Endodermal cell (in vitro differentiated cells): ENCODE measurements around the gene FARP2. TPM values are rescaled to one million over a fixed set of nuclear protein-coding genes. Genes with fewer than 3 reads are reported as not detected.

Source experiments
- DNase-seq: peaks from one replicate; pipeline ENCODE4 v3.0.0-alpha.2; 2017
- H3K27ac ChIP-seq: 2 replicates; pipeline ENCODE4 v1.5.1; 2013; ENCODE audit warnings: mild to moderate bottlenecking, low read depth, low read length, moderate library complexity
- H3K27me3 ChIP-seq: 2 replicates; pipeline ENCODE4 v1.6.1; 2013; ENCODE audit warnings: mild to moderate bottlenecking, low read length, moderate library complexity; ENCODE audit not compliant: insufficient read depth, control insufficient read depth, poor library complexity, severe bottlenecking
- H3K36me3 ChIP-seq: 2 replicates; pipeline ENCODE4 v1.7.0; 2013; ENCODE audit warnings: mild to moderate bottlenecking, low read length, moderate library complexity; ENCODE audit not compliant: control insufficient read depth, insufficient read depth
- H3K4me1 ChIP-seq: one replicate; pipeline ENCODE4 v1.7.0; 2013; ENCODE audit warnings: low read length; ENCODE audit not compliant: control insufficient read depth, insufficient read depth
- H3K4me3 ChIP-seq: 2 replicates; pipeline ENCODE4 v1.5.1; 2013; ENCODE audit warnings: mild to moderate bottlenecking, low read length, moderate library complexity
- H3K9ac ChIP-seq: 2 replicates; pipeline ENCODE4 v1.6.1; 2013; ENCODE audit warnings: mild to moderate bottlenecking, low read length, moderate library complexity; ENCODE audit not compliant: poor library complexity, severe bottlenecking; ENCODE audit errors: extremely low read depth
- H3K9me3 ChIP-seq: 2 replicates; pipeline ENCODE4 v1.6.1; 2013; ENCODE audit warnings: mild to moderate bottlenecking, low read length, moderate library complexity; ENCODE audit not compliant: control insufficient read depth
- H3K27ac Mint-ChIP-seq: 2 replicates; pipeline ENCODE4 v1.8.0; 2020; ENCODE audit warnings: mixed read lengths
- H3K27me3 Mint-ChIP-seq: 2 replicates; pipeline ENCODE4 v1.8.0; 2021; ENCODE audit warnings: mild to moderate bottlenecking, mixed read lengths; ENCODE audit not compliant: insufficient read depth
- H3K36me3 Mint-ChIP-seq: 2 replicates; pipeline ENCODE4 v1.8.0; 2020; ENCODE audit warnings: low read depth, mixed read lengths
- H3K4me1 Mint-ChIP-seq: 2 replicates; pipeline ENCODE4 v1.8.0; 2020; ENCODE audit warnings: mixed read lengths
- H3K4me3 Mint-ChIP-seq: 2 replicates; pipeline ENCODE4 v1.8.0; 2020; ENCODE audit warnings: mild to moderate bottlenecking, moderate library complexity, mixed read lengths
- H3K9me3 Mint-ChIP-seq: 2 replicates; pipeline ENCODE4 v1.8.0; 2020; ENCODE audit warnings: mild to moderate bottlenecking, mixed read lengths
- CTCF ChIP-seq: fragments of 200-600 bp; sonication (generic); conservative IDR thresholded peaks from 2 replicates; pipeline ENCODE4 v1.5.0; 2021; ENCODE audit warnings: antibody characterized with exemption, mild to moderate bottlenecking
- WGBS, 2 experiments: methylation state at CpG; one replicate each; pipeline versions ENCODE4 v1.1.5 to v1.1.7; 2013; ENCODE audit warnings: missing lambda C conversion rate in 2 of 2, mixed read lengths in 1 of 2; ENCODE audit not compliant: insufficient coverage in 1 of 2, insufficient read length in 1 of 2; 5-methylcytosine and 5-hydroxymethylcytosine counted together
- total RNA-seq, 2 donors: library from RNA; stranded (reverse); fragmentation: NEBNext Ultra II Directional in 1 of 2; extraction: Animal tissue kit (Norgen Biotek cat#: 25700) in 1 of 2; gene quantifications; 2 replicates in 1 of 2; 3 replicates in 1 of 2; pipeline ENCODE4 v1.2.1, GENCODE V29; 2021

The FARP2 gene
- total RNA-seq, 2 donors from 2014 or later = 36.4 to 51.4 TPM

GRCh38 chr2:241492174-241492565, 136.1 kb downstream of the FARP2 start:
- no peak for TF ChIP-seq CTCF
- H3K4me3 Mint-ChIP-seq = no peak overlapping the region

GRCh38 chr2:241493092-241493491, 137.0 kb downstream of the FARP2 start:
- no peak for DNase-seq
- Histone ChIP-seq H3K9me3 (no peaks in the 10 kb centered on the region), H3K9ac (no peak overlapping the region), H3K36me3 (peaks cover 35% of the 10 kb centered on the region), H3K27me3 (no peaks in the 10 kb centered on the region), H3K4me1 (no peaks in the 10 kb centered on the region), H3K4me3 (no peak overlapping the region), H3K27ac (no peak overlapping the region)
- Mint-ChIP-seq H3K36me3 (peaks cover 27% of the 10 kb centered on the region), H3K9me3 (no peaks in the 10 kb centered on the region), H3K4me1 (no peaks in the 10 kb centered on the region), H3K27ac (no peak overlapping the region), H3K4me3 (no peak overlapping the region), H3K27me3 (no peaks in the 10 kb centered on the region)
- no peak for TF ChIP-seq CTCF
- WGBS, 2 experiments = 95 to 96% methylated on average over 10 of the region's 10 CpGs

More at GRCh38 chr2:241492174-241492565, 136.1 kb downstream of the FARP2 start:
- DNase-seq = no peak
- H3K4me1 Mint-ChIP-seq = no peaks in the 10 kb centered on the region
- Histone ChIP-seq H3K9me3 (no peaks in the 10 kb centered on the region), H3K27me3 (no peaks in the 10 kb centered on the region), H3K4me1 (no peaks in the 10 kb centered on the region), H3K27ac (no peak overlapping the region), H3K4me3 (no peak overlapping the region), H3K36me3 (peaks cover 32% of the 10 kb centered on the region), H3K9ac (no peak overlapping the region)
- peaks cover 24% of the 10 kb centered on the region for H3K36me3 Mint-ChIP-seq
- H3K27ac Mint-ChIP-seq = no peak overlapping the region
- 95 to 98% methylated on average over 5 to 7 of the region's 7 CpGs for WGBS, 2 experiments
- H3K27me3 Mint-ChIP-seq = no peaks in the 10 kb centered on the region
- no peaks in the 10 kb centered on the region for H3K9me3 Mint-ChIP-seq

- no peak overlapping the region for H3K4me3 Mint-ChIP-seq
- no peak for TF ChIP-seq CTCF
- H3K27ac Mint-ChIP-seq = no peak overlapping the region
- no peak overlapping the region for H3K4me3 ChIP-seq
- no peaks in the 10 kb centered on the region for H3K4me1 Mint-ChIP-seq
- peaks cover 42% of the 10 kb centered on the region for H3K36me3 ChIP-seq
- H3K27me3 ChIP-seq = no peaks in the 10 kb centered on the region
- H3K27me3 Mint-ChIP-seq = no peaks in the 10 kb centered on the region
- no peaks in the 10 kb centered on the region for H3K9me3 ChIP-seq
- H3K36me3 Mint-ChIP-seq = peaks cover 31% of the 10 kb centered on the region
- no peaks in the 10 kb centered on the region for H3K4me1 ChIP-seq
- DNase-seq = no peak
- no peak overlapping the region for H3K9ac ChIP-seq
- no peak overlapping the region for H3K27ac ChIP-seq
- H3K9me3 Mint-ChIP-seq = no peaks in the 10 kb centered on the region
- WGBS, 2 experiments = 94 to 96% methylated on average over 14 to 16 of the region's 16 CpGs
Observed at GRCh38 chr2:241494311-241494908, 138.3 kb downstream of the FARP2 start.
